ENCODE data around the gene EDIL3. TPM values are rescaled to one million over a fixed set of nuclear protein-coding genes. Genes with fewer than 3 reads are reported as not detected.

EDIL3 gene
- total and polyA plus RNA-seq, 2 donors from 2014 or later, result 5.2 to 32.8 TPM

DNA sequence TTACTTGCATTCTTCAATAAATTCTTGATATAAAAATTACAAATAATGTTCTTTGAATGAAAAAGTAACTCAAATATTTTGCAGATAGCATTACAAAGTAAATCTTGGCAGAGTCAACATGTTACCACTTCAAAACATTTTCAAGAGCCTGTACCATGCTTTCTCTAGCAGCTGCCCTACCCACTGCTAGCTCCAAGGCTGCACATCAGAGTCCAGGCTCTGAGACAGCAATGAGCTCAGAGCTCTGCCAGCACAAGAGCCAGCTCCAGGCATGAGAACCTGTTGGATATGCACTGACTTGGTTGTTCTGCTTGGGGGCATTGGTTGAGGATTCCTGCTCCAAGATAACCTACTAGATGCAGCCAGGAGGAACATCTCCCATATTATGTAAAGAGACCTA, 452.7 kb downstream of the EDIL3 start:
- Histone ChIP-seq H3K4me3 (ENCODE audit: low read length in 3 of 3) (no peak overlapping the region), H3K9me3 (ENCODE audit: control insufficient read depth in 2 of 3, insufficient read depth in 1 of 3, low read length in 3 of 3) (no peaks in the 10 kb centered on the region), H3K27me3 (ENCODE audit: control insufficient read depth, insufficient read depth, low read length) (no peaks in the 10 kb centered on the region), H3K27ac (ENCODE audit: low read depth in 2 of 2, low read length in 2 of 2) (no peak overlapping the region), H3K4me1 (ENCODE audit: control insufficient read depth in 2 of 3, insufficient read depth in 2 of 3, low read depth in 1 of 3, low read length in 3 of 3) (no peaks in the 10 kb centered on the region), H3K36me3 (ENCODE audit: control insufficient read depth in 2 of 3, insufficient read depth in 3 of 3, low read length in 3 of 3) (no peaks in the 10 kb centered on the region), H3K9ac (ENCODE audit: low read length in 3 of 3) (no peak overlapping the region)
- intact Hi-C loops (cut with DNase I), result no loop called here
- TF ChIP-seq, protein P1, sequence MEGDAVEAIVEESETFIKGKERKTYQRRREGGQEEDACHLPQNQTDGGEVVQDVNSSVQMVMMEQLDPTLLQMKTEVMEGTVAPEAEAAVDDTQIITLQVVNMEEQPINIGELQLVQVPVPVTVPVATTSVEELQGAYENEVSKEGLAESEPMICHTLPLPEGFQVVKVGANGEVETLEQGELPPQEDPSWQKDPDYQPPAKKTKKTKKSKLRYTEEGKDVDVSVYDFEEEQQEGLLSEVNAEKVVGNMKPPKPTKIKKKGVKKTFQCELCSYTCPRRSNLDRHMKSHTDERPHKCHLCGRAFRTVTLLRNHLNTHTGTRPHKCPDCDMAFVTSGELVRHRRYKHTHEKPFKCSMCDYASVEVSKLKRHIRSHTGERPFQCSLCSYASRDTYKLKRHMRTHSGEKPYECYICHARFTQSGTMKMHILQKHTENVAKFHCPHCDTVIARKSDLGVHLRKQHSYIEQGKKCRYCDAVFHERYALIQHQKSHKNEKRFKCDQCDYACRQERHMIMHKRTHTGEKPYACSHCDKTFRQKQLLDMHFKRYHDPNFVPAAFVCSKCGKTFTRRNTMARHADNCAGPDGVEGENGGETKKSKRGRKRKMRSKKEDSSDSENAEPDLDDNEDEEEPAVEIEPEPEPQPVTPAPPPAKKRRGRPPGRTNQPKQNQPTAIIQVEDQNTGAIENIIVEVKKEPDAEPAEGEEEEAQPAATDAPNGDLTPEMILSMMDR (IDR thresholded peaks at IDR 0.05; ENCODE audit: borderline replicate concordance, extremely low read depth, insufficient read depth), result no peak
- FAIRE-seq (no peak), DNase-seq (no peak)

DNA sequence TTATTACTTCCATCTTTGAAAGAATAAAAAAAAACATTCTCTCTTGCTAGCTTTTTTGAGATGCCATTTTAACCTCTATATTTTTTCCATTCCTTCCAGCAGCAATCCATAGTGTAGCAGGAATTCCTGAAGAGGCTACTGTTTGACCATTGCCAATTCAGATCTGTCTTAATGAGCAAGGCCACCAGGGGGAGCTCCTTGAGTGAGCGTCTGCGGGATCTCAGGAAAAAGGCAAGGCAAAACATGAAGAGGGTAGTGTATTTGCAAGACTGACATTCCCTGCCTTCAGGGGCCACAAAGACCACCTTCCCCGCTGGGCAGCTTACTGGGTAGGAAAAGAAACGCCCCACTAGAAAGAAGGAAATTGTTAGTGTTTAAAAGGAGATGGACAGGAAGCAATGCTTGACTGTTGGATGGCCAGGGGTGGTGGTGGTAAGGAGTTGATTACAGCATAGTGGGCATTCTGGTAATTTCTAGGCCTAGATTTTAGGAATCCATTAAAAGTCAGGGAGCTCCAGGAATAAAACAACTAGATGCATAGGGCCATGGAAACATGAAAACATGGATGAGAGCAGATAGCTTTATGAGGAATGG, 457.4 kb downstream of the EDIL3 start:
- FAIRE-seq (no peak), DNase-seq (peak; percentile 37 to 78 (median 69))
- H3K9ac ChIP-seq (ENCODE audit: low read length in 3 of 3), result no peak overlapping the region
- H3K27me3 ChIP-seq (ENCODE audit: control insufficient read depth, insufficient read depth, low read length), result no peaks in the 10 kb centered on the region
- TF ChIP-seq, protein P1 (IDR thresholded peaks at IDR 0.05; ENCODE audit: borderline replicate concordance, extremely low read depth, insufficient read depth), result peak; percentile 73
- H3K9me3 ChIP-seq (ENCODE audit: control insufficient read depth in 2 of 3, insufficient read depth in 1 of 3, low read length in 3 of 3), result peaks cover 0 to 4% (median 0%) of the 10 kb centered on the region in 3 donors
- no peak overlapping the region for H3K27ac ChIP-seq (ENCODE audit: low read depth in 2 of 2, low read length in 2 of 2)
- H3K4me3 ChIP-seq (ENCODE audit: low read length in 3 of 3), result no peak overlapping the region
- H3K36me3 ChIP-seq (ENCODE audit: control insufficient read depth in 2 of 3, insufficient read depth in 3 of 3, low read length in 3 of 3), result no peaks in the 10 kb centered on the region
- peaks cover 0 to 2% (median 0%) of the 10 kb centered on the region in 3 donors for H3K4me1 ChIP-seq (ENCODE audit: control insufficient read depth in 2 of 3, insufficient read depth in 2 of 3, low read depth in 1 of 3, low read length in 3 of 3)
- intact Hi-C loops (cut with DNase I), result no loop called here

DNA sequence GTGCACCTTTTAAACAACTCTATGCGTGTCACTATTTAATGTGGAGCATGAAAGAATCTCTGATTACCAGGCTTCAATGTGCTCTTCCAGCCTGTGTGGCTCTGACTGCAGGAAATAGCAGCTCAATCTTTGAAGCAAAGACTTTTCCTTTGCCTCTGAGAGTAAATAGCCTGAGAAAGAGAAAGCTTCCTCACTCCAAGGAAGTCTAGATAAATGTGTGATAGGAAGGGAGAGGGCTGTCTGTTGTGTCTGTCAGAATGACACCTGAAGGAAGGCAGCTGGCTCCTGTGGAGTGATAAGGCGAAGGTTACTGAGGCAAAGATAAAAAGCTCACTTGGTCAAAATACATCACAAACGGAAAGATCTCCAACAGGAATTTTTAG, 458.7 kb downstream of the EDIL3 start:
- no peak for FAIRE-seq
- TF ChIP-seq, protein P1 (IDR thresholded peaks at IDR 0.05; ENCODE audit: borderline replicate concordance, extremely low read depth, insufficient read depth), result no peak
- no peaks in the 10 kb centered on the region for H3K36me3 ChIP-seq (ENCODE audit: control insufficient read depth in 2 of 3, insufficient read depth in 3 of 3, low read length in 3 of 3)
- peak overlapping the region in 1 of 3 donors; percentile 27 for H3K4me3 ChIP-seq (ENCODE audit: low read length in 3 of 3)
- no peak overlapping the region for H3K9ac ChIP-seq (ENCODE audit: low read length in 3 of 3)
- H3K27me3 ChIP-seq (ENCODE audit: control insufficient read depth, insufficient read depth, low read length), result no peaks in the 10 kb centered on the region
- intact Hi-C loops (cut with DNase I), result no loop called here
- peaks cover 0 to 4% (median 0%) of the 10 kb centered on the region in 3 donors for H3K9me3 ChIP-seq (ENCODE audit: control insufficient read depth in 2 of 3, insufficient read depth in 1 of 3, low read length in 3 of 3)
- peaks cover 0 to 2% (median 0%) of the 10 kb centered on the region in 3 donors for H3K4me1 ChIP-seq (ENCODE audit: control insufficient read depth in 2 of 3, insufficient read depth in 2 of 3, low read depth in 1 of 3, low read length in 3 of 3)
- no peak overlapping the region for H3K27ac ChIP-seq (ENCODE audit: low read depth in 2 of 2, low read length in 2 of 2)
- peak in 3 of 5 donors; percentile 29 to 49 (median 30) for DNase-seq

All from kidney (tissue), 14 donors.